PFSK-1 (cell line): ENCODE data around the gene BICD2.

ENCODE experiments used
- FOXP2 ChIP-seq: optimal IDR thresholded peaks from 2 replicates; pipeline ENCODE3; 2011; ENCODE audit warnings: borderline replicate concordance, control low read depth, inconsistent platforms; ENCODE audit not compliant: insufficient read depth; ENCODE audit errors: extremely low read length, extremely low read depth
- POLR2AphosphoS5 ChIP-seq: IDR thresholded peaks from 2 replicates; pipeline ENCODE4 v1.6.1; 2012; ENCODE audit warnings: low read depth, mild to moderate bottlenecking, control low read depth, low read length, moderate library complexity
- REST ChIP-seq, 2 experiments: IDR thresholded peaks; 2 replicates each; pipeline versions ENCODE4 v1.6.1 to v1.8.0; 2011 to 2012; ENCODE audit warnings: low read depth in 2 of 2, low read length in 2 of 2, control low read depth in 1 of 2, inconsistent platforms in 1 of 2, mild to moderate bottlenecking in 1 of 2, moderate library complexity in 1 of 2; ENCODE audit not compliant: insufficient read depth in 1 of 2
- SIN3A ChIP-seq: IDR thresholded peaks from 2 replicates; pipeline ENCODE4 v1.6.1; 2012; ENCODE audit warnings: mild to moderate bottlenecking, low read length, moderate library complexity, borderline replicate concordance; ENCODE audit not compliant: insufficient read depth
- TAF1 ChIP-seq: IDR thresholded peaks from 2 replicates; pipeline ENCODE4 v1.6.1; 2012; ENCODE audit warnings: low read length, control low read depth, borderline replicate concordance; ENCODE audit not compliant: insufficient read depth

BICD2 gene

GRCh38 chr9:92726971-92727715, 37.5 kb downstream of the BICD2 start:
- TF ChIP-seq POLR2AphosphoS5 = no peak
- TF ChIP-seq FOXP2 = no peak

- no peak for TF ChIP-seq FOXP2
- TF ChIP-seq SIN3A = no peak
- TF ChIP-seq REST (IDR thresholded peaks at IDR 0.05; ENCODE audit: insufficient read depth in 1 of 2, low read depth in 2 of 2, low read length in 2 of 2) = no peak
Measured at GRCh38 chr9:92726348-92726747, 38.3 kb downstream of the BICD2 start.

GRCh38 chr9:92725766-92726165, 38.9 kb downstream of the BICD2 start:
- no peak for TF ChIP-seq TAF1
- TF ChIP-seq REST (IDR thresholded peaks at IDR 0.05; ENCODE audit: insufficient read depth in 1 of 2, low read depth in 2 of 2, low read length in 2 of 2) = no peak
- TF ChIP-seq POLR2AphosphoS5 = no peak
- no peak for TF ChIP-seq FOXP2
- TF ChIP-seq SIN3A = no peak

DNA sequence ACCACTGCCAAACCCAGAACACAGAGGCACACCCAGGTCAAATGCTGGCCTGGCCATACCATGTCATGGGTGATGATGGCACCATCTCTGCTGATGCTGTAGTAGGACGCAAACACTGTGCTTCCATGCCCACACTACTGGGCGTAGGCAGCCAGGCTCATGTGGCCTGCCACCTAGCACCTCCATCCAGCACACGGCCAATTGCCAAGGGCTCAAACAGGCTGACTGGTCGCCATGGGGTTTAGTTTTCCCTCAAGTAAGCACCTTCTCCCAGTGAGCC, 39.4 kb downstream of the BICD2 start:
- no peak for TF ChIP-seq SIN3A
- TF ChIP-seq FOXP2 = no peak
- TF ChIP-seq TAF1 = no peak
- no peak for TF ChIP-seq POLR2AphosphoS5
- no peak for TF ChIP-seq REST (IDR thresholded peaks at IDR 0.05; ENCODE audit: insufficient read depth in 1 of 2, low read depth in 2 of 2, low read length in 2 of 2)

DNA sequence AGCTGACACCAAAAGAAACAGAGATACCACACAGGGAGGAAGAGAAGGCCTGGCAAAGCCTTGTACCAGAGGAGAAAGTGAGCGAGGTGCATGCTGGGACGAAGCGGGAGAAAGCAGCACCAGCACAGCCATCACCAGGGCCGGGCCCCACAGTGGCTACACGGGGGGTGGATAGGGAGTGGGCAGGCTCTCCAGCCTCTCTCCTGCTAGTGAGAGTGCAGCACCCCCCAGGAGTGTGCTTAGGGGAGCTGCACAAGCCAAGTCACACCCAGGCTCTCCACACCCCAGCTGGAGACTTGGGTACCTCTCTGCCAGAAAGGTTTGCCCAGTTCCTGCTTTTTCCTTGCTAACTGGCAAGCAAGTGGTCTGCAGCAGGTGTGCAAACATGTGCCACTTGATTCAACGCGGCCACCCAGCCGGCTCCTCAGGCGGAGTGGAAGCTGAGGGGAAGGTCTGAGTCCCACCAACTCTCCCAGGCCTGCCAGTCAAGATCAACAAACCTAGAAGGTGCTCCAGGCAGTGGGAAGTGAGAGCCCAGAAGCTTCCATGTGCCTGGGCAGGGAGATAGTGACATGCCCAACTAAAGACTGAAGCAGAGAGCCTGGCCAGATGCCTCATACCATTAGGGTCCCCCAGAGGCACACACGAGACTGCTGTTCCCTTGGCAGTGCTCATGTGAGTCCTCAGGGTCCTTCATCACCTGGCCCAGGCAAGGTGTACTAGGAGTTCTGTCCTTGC, 39.9 kb downstream of the BICD2 start:
- TF ChIP-seq REST (IDR thresholded peaks at IDR 0.05; ENCODE audit: insufficient read depth in 1 of 2, low read depth in 2 of 2, low read length in 2 of 2) (no peak), FOXP2 (no peak), POLR2AphosphoS5 (no peak), TAF1 (no peak), SIN3A (no peak)
